Activated naive CD4-positive, alpha-beta T cell treated with anti-CD3 and anti-CD28 coated beads, Interleukin-2, amount 10 ng/mL, durations not matched to agents 5 hours and 36 hours (primary cell): ENCODE results near the gene CHRDL1. TPM values are rescaled to one million over a fixed set of nuclear protein-coding genes. Genes with fewer than 3 reads are reported as not detected.

Source experiments
- total RNA-seq, 2 experiments: library from RNA; stranded (reverse); gene quantifications; one replicate each; pipeline ENCODE4 v1.2.3, GENCODE V29; 2021

CHRDL1 gene
- total RNA-seq = not detected

GRCh38 chrX:110795645-110796406 lies at the start of gene CHRDL1:
CHRDL1 (minus strand) TSS chrX:110795817; CDS start chrX:110792181, 3,636 bp downstream.

